ENCODE measurements around the gene IMPDH1.
A peak's percentile ranks its signal among the peaks of the same experiment; 100 is the strongest.

Gene IMPDH1

GRCh38 chr7:128383776-128384175 lies 26.0 kb downstream of the IMPDH1 start:
- no peak overlapping the region for H2AFZ ChIP-seq (ENCODE audit: low read length)
- H3K9ac ChIP-seq (ENCODE audit: low read depth, low read length, poor library complexity, severe bottlenecking) = no peak overlapping the region
- no peaks in the 10 kb centered on the region for H3K9me3 ChIP-seq (ENCODE audit: insufficient read depth, low read depth, low read length)
- no peak overlapping the region for H3K4me2 ChIP-seq (ENCODE audit: low read depth, low read length, poor library complexity, severe bottlenecking)
- no peak overlapping the region for H3K4me3 ChIP-seq (ENCODE audit: low read length, poor library complexity, severe bottlenecking)
- no peaks in the 10 kb centered on the region for H3K79me2 ChIP-seq (ENCODE audit: insufficient read depth, low read length)
- no peaks in the 10 kb centered on the region for H3K9me2 ChIP-seq (replicated peaks; ENCODE audit: low read depth, low read length)
- H3K27me3 ChIP-seq (ENCODE audit: insufficient read depth, low read length, poor library complexity, severe bottlenecking) = no peaks in the 10 kb centered on the region
- H4K20me1 ChIP-seq (ENCODE audit: insufficient read depth, low read length, poor library complexity, severe bottlenecking) = no peaks in the 10 kb centered on the region
- H3F3A ChIP-seq (ENCODE audit: low read depth) = no peaks in the 10 kb centered on the region
- H3K36me3 ChIP-seq (ENCODE audit: insufficient read depth, low read length) = no peaks in the 10 kb centered on the region
- peaks cover 28% of the 10 kb centered on the region for H3K4me1 ChIP-seq (ENCODE audit: insufficient read depth, low read length, poor library complexity, severe bottlenecking)
- TF ChIP-seq EZH2phosphoT487 (IDR thresholded peaks at IDR 0.05; ENCODE audit: borderline replicate concordance) (no peak), CTCF (conservative IDR thresholded peaks at IDR 0.05; ENCODE audit: low read length) (no peak)

GRCh38 chr7:128381161-128381821 lies 28.5 kb downstream of the IMPDH1 start:
- no peaks in the 10 kb centered on the region for H3K36me3 ChIP-seq (ENCODE audit: insufficient read depth, low read length)
- peaks cover 27% of the 10 kb centered on the region for H3K4me1 ChIP-seq (ENCODE audit: insufficient read depth, low read length, poor library complexity, severe bottlenecking)
- no peaks in the 10 kb centered on the region for H3K9me3 ChIP-seq (ENCODE audit: insufficient read depth, low read depth, low read length)
- H3K4me2 ChIP-seq (ENCODE audit: low read depth, low read length, poor library complexity, severe bottlenecking) = no peak overlapping the region
- no peaks in the 10 kb centered on the region for H3K79me2 ChIP-seq (ENCODE audit: insufficient read depth, low read length)
- H3K4me3 ChIP-seq (ENCODE audit: low read length, poor library complexity, severe bottlenecking) = no peak overlapping the region
- no peaks in the 10 kb centered on the region for H3K27me3 ChIP-seq (ENCODE audit: insufficient read depth, low read length, poor library complexity, severe bottlenecking)
- H3K9ac ChIP-seq (ENCODE audit: low read depth, low read length, poor library complexity, severe bottlenecking) = no peak overlapping the region
- no peaks in the 10 kb centered on the region for H3F3A ChIP-seq (ENCODE audit: low read depth)
- TF ChIP-seq EZH2phosphoT487 (IDR thresholded peaks at IDR 0.05; ENCODE audit: borderline replicate concordance) (no peak), CTCF (conservative IDR thresholded peaks at IDR 0.05; ENCODE audit: low read length) (peak; percentile 93)
- H3K9me2 ChIP-seq (replicated peaks; ENCODE audit: low read depth, low read length) = no peaks in the 10 kb centered on the region
- no peaks in the 10 kb centered on the region for H4K20me1 ChIP-seq (ENCODE audit: insufficient read depth, low read length, poor library complexity, severe bottlenecking)
- no peak overlapping the region for H2AFZ ChIP-seq (ENCODE audit: low read length)

DNA sequence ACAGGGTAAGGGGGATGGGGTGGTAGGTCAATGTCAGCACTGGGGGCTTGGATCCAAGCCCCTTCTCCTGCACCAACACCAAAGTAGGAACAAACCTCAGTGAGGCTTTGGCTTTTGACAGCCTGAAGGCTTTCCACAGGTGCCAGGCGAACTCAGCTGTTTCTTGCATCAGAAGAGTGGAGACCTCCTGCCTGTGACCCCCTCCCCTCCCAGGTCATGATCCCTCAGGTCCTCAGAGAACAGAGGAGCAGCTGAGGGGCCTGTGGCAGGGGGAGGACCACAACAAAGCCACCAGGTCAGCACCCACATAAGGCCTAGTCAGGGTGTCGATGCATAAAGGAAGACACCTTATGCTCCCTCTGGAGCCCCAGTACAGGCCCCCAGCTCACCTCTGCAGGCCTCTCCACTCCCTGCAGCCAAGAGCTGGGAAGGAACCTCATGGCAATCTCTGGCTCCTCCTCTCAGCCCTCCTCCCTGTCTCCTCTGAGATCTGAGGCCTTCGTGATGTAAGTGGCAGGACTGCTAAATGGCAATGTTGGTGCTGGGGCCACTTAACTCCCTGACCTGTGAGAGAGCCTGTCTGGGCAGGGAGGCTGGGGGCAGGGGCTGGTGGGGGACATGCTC lies 29.2 kb downstream of the IMPDH1 start:
- TF ChIP-seq CTCF (conservative IDR thresholded peaks at IDR 0.05; ENCODE audit: low read length) (no peak), EZH2phosphoT487 (IDR thresholded peaks at IDR 0.05; ENCODE audit: borderline replicate concordance) (no peak)
- peaks cover 26% of the 10 kb centered on the region for H3K4me1 ChIP-seq (ENCODE audit: insufficient read depth, low read length, poor library complexity, severe bottlenecking)
- H3K27me3 ChIP-seq (ENCODE audit: insufficient read depth, low read length, poor library complexity, severe bottlenecking) = no peaks in the 10 kb centered on the region
- no peak overlapping the region for H3K4me3 ChIP-seq (ENCODE audit: low read length, poor library complexity, severe bottlenecking)
- no peaks in the 10 kb centered on the region for H3K9me2 ChIP-seq (replicated peaks; ENCODE audit: low read depth, low read length)
- no peak overlapping the region for H3K9ac ChIP-seq (ENCODE audit: low read depth, low read length, poor library complexity, severe bottlenecking)
- no peaks in the 10 kb centered on the region for H4K20me1 ChIP-seq (ENCODE audit: insufficient read depth, low read length, poor library complexity, severe bottlenecking)
- H3F3A ChIP-seq (ENCODE audit: low read depth) = no peaks in the 10 kb centered on the region
- 0 out of 2 replicates have a peak overlapping the region, but pooled peaks have one; percentile 44 for H2AFZ ChIP-seq (ENCODE audit: low read length)
- H3K9me3 ChIP-seq (ENCODE audit: insufficient read depth, low read depth, low read length) = no peaks in the 10 kb centered on the region
- H3K79me2 ChIP-seq (ENCODE audit: insufficient read depth, low read length) = no peaks in the 10 kb centered on the region
- no peak overlapping the region for H3K4me2 ChIP-seq (ENCODE audit: low read depth, low read length, poor library complexity, severe bottlenecking)
- H3K36me3 ChIP-seq (ENCODE audit: insufficient read depth, low read length) = no peaks in the 10 kb centered on the region

All from Loucy (cell line).